Left renal cortex interstitium (tissue), 4 donors: ENCODE measurements around the gene PMPCA. TPM values are rescaled to one million over a fixed set of nuclear protein-coding genes. Genes with fewer than 3 reads are reported as not detected.

Experiments
- polyA plus RNA-seq, 4 donors: library from polyadenylated mRNA; unstranded; fragments of 120-200 nt; gene quantifications; one replicate each; pipeline ENCODE4 v1.2.1, GENCODE V29; 2013; ENCODE audit not compliant: insufficient read length in 4 of 4

PMPCA gene
- polyA plus RNA-seq, 4 donors, result 55.5 to 64.4 (median 62.1) TPM

Other genes with a start within 250 kb of the PMPCA start
- not detected for gene LHX3, start 205.5 kb upstream of the PMPCA start, polyA plus RNA-seq
- 10 to 100 TPM; 15.9 to 22.0 (median 17.0) TPM for gene QSOX2, start 164.8 kb upstream of the PMPCA start, polyA plus RNA-seq
- gene CCDC187, start 106.6 kb upstream of the PMPCA start, polyA plus RNA-seq, result 1 to 10 TPM; 2.2 to 4.9 (median 2.9) TPM
- gene GPSM1, start 83.1 kb upstream of the PMPCA start, polyA plus RNA-seq, result 10 to 100 TPM; 22.7 to 48.8 (median 42.0) TPM
- 10 to 100 TPM in 2 of 4 donors, 1 to 10 TPM in 2; 5.0 to 26.2 (median 9.1) TPM for gene DNLZ, start 46.9 kb upstream of the PMPCA start, polyA plus RNA-seq
- gene CARD9, start 37.0 kb upstream of the PMPCA start, polyA plus RNA-seq, result 1 to 10 TPM; 2.0 to 3.0 (median 2.4) TPM
- 10 to 100 TPM; 10.8 to 15.8 (median 13.2) TPM for gene SNAPC4, start 10.5 kb upstream of the PMPCA start, polyA plus RNA-seq
- 10 to 100 TPM; 36.0 to 63.6 (median 50.2) TPM for gene ENTR1, start within 50 bp of the PMPCA start, polyA plus RNA-seq
- gene INPP5E, start 29.2 kb downstream of the PMPCA start, polyA plus RNA-seq, result 10 to 100 TPM; 10.5 to 21.6 (median 15.3) TPM
- gene SEC16A, start 72.4 kb downstream of the PMPCA start, polyA plus RNA-seq, result 10 to 100 TPM; 51.9 to 68.5 (median 62.4) TPM
- gene NOTCH1, start 135.4 kb downstream of the PMPCA start, polyA plus RNA-seq, result 10 to 100 TPM; 19.8 to 47.5 (median 34.2) TPM